GM06990 (cell line): ENCODE data around the gene BMP2K.
"Not testable (repeated sequence)": the region's sequence is repeated elsewhere in the genome, so short reads cannot be mapped to it uniquely, and the experiment has no call there.

Experiments used
- DNase-seq: peaks from one replicate; pipeline ENCODE4 v3.0.0-alpha.2; 2011; ENCODE audit not compliant: insufficient read length; ENCODE audit errors: extremely low read depth
- H3K27me3 ChIP-seq: replicated peaks from 2 replicates; pipeline ENCODE4 v1.6.0; 2011; ENCODE audit warnings: low read length; ENCODE audit not compliant: control insufficient read depth, insufficient read depth
- H3K36me3 ChIP-seq: 2 replicates; pipeline ENCODE4 v1.5.1; 2011; ENCODE audit warnings: low read length; ENCODE audit not compliant: control insufficient read depth, insufficient read depth
- H3K4me3 ChIP-seq: replicated peaks from 2 replicates; pipeline ENCODE4 v1.5.1; 2011; ENCODE audit warnings: low read depth, mild to moderate bottlenecking, control low read depth, low read length
- CTCF ChIP-seq: IDR thresholded peaks from 2 replicates; pipeline ENCODE4 v1.5.1; 2011; ENCODE audit warnings: low read length, control low read depth, mild to moderate bottlenecking, inconsistent platforms; ENCODE audit not compliant: insufficient read depth, poor library complexity, severe bottlenecking

Gene BMP2K

GRCh38 chr4:78827191-78827590 is 51.0 kb downstream of the BMP2K start:
- Histone ChIP-seq H3K27me3 (no peaks in the 10 kb centered on the region), H3K4me3 (no peak overlapping the region), H3K36me3 (peaks cover 6% of the 10 kb centered on the region)
- no peak for TF ChIP-seq CTCF
- DNase-seq = no peak

- H3K27me3 ChIP-seq = no peaks in the 10 kb centered on the region
- DNase-seq = no peak
- H3K36me3 ChIP-seq = peaks cover 6% of the 10 kb centered on the region
- no peak for TF ChIP-seq CTCF
- H3K4me3 ChIP-seq = no peak overlapping the region
These were observed 53.1 kb downstream of the BMP2K start for GRCh38 chr4:78829296-78829695.

DNA sequence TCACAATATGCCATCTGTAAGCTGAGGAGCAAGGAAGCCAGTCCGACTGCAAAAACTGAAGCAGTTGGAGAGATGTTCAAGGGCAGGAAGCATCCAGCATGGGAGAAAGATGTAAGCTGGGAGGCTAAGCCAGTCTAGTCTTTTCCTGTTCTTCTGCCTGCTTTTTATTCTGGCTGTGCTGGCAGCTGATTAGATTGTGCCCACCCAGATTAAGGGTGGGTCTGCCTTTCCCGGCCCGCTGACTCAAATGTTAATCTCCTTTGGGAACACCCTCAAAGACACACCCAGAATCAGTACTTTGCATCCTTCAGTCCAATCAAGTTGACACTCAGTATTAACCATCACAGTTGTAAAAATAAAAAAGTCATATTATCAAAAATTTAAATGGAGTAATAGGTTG is 63.5 kb downstream of the BMP2K start:
- not testable (repeated sequence) for DNase-seq, H3K36me3 ChIP-seq, H3K4me3 ChIP-seq, H3K27me3 ChIP-seq

GRCh38 chr4:78840286-78840685 is 64.1 kb downstream of the BMP2K start:
- not testable (repeated sequence) for H3K27me3 ChIP-seq, H3K4me3 ChIP-seq, DNase-seq, H3K36me3 ChIP-seq

DNA sequence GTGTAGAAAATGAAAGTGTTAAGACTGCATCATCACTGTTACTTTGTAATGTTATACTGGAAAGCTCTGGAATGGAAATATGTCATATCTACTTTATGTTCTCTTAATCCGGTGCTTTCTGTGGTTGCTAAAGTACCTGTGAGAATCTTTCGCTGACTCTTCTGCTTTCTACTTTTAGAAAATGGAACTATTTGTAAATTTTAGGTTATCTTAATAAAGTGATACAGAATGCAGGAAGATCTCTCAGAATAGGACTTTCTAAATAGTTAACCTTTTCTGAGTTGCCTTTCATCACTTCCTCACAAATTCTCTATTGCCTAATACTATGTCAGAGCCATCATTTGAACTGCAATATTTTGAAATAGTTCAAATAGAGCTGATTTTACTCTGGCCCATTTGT is 69.3 kb downstream of the BMP2K start:
- H3K4me3 ChIP-seq = no peak overlapping the region

GRCh38 chr4:78846258-78846657 is 70.1 kb downstream of the BMP2K start:
- no peaks in the 10 kb centered on the region for H3K27me3 ChIP-seq
- no peak for TF ChIP-seq CTCF
- DNase-seq = no peak
- no peak overlapping the region for H3K4me3 ChIP-seq
- no peaks in the 10 kb centered on the region; the same call in none of the 2 replicates for H3K36me3 ChIP-seq

More for the DNA sequence above, 69.3 kb downstream of the BMP2K start:
- no peak for DNase-seq
- no peaks in the 10 kb centered on the region for H3K27me3 ChIP-seq
- no peak for TF ChIP-seq CTCF
- H3K36me3 ChIP-seq = no peaks in the 10 kb centered on the region; the same call in 1 of the 2 replicates

GRCh38 chr4:78862314-78862737 is 86.2 kb downstream of the BMP2K start:
- no peak for DNase-seq

More at GRCh38 chr4:78862314-78862737, 86.2 kb downstream of the BMP2K start:
- Histone ChIP-seq H3K4me3 (no peak overlapping the region), H3K27me3 (no peaks in the 10 kb centered on the region), H3K36me3 (no peaks in the 10 kb centered on the region; the same call in none of the 2 replicates)
- no peak for TF ChIP-seq CTCF
